ENCODE results near the gene ZNF641. TPM values are rescaled to one million over a fixed set of nuclear protein-coding genes. Genes with fewer than 3 reads are reported as not detected.

ZNF641 gene
- total RNA-seq, 1 experiment from 2014 or later: 12.1 TPM

GRCh38 chr12:48358937-48359513 is 8.3 kb upstream of the ZNF641 start (continued):
- TF ChIP-seq REST (IDR thresholded peaks at IDR 0.05; ENCODE audit: low read depth): no peak

- H3K9ac ChIP-seq (ENCODE audit: low read length): no peak overlapping the region
- no peak for ATAC-seq
- ChIA-PET RAD21 (ENCODE audit: low non-redundant PET in 1 of 2, low total read pairs in 2 of 2, uncharacterized antibody in 2 of 2, unreplicated experiment in 2 of 2) (no interaction called here), POLR2A (no interaction called here), CTCF (no interaction called here)
- no TSS peak for BruUV-seq (replicated peaks)
- no peaks in the 10 kb centered on the region for H3K27me3 ChIP-seq (ENCODE audit: insufficient read depth, low read length)
- no peak overlapping the region for H2AFZ ChIP-seq (ENCODE audit: low read depth, low read length, poor library complexity, severe bottlenecking)
- peaks cover 8 to 9% of the 10 kb centered on the region in 2 experiments for H3K4me1 ChIP-seq (ENCODE audit: control insufficient read depth in 1 of 2, insufficient read depth in 2 of 2, low read length in 2 of 2)
- no peaks in the 10 kb centered on the region for H3K36me3 ChIP-seq (ENCODE audit: control insufficient read depth in 1 of 2, insufficient read depth in 2 of 2, low read length in 2 of 2)
- H3K27ac ChIP-seq (ENCODE audit: low read depth, low read length): no peak overlapping the region
- no peak for DNase-seq (ENCODE audit: low read depth, low spot score)
- no peaks in the 10 kb centered on the region for H4K20me1 ChIP-seq (ENCODE audit: insufficient read depth)
- no peaks in the 10 kb centered on the region for H3K9me3 ChIP-seq (ENCODE audit: control insufficient read depth in 1 of 2, insufficient read depth in 1 of 2, low read depth in 1 of 2, low read length in 2 of 2)
- no peak overlapping the region for H3K4me3 ChIP-seq (replicated peaks in 1 of 2; ENCODE audit: low read depth in 1 of 2, low read length in 2 of 2)
- no peak overlapping the region for H3K4me2 ChIP-seq (ENCODE audit: low read length)
- no peaks in the 10 kb centered on the region for H3K9me2 ChIP-seq (ENCODE audit: insufficient read depth)
- no peaks in the 10 kb centered on the region for H3K79me2 ChIP-seq (ENCODE audit: insufficient read depth, low read length)
- intact Hi-C loops (cut with micrococcal nuclease): no loop called here
- TF ChIP-seq CBX3 (IDR thresholded peaks at IDR 0.05; ENCODE audit: low read depth): no peak
- TF ChIP-seq ZFX (IDR thresholded peaks at IDR 0.05): no peak
- TF ChIP-seq ZBTB33 (IDR thresholded peaks at IDR 0.05; ENCODE audit: extremely low read depth, insufficient replicate concordance, low read length): no peak
- TF ChIP-seq MAX (IDR thresholded peaks at IDR 0.05): no peak
- no peak for TF ChIP-seq EGR1 (IDR thresholded peaks at IDR 0.05; ENCODE audit: low read depth)
- no peak for TF ChIP-seq YY1 (IDR thresholded peaks at IDR 0.05; ENCODE audit: extremely low read depth, insufficient replicate concordance, low read depth, low read length)
- no peak for TF ChIP-seq CEBPB (IDR thresholded peaks at IDR 0.05; ENCODE audit: low read depth)
- TF ChIP-seq POLR2A (IDR thresholded peaks at IDR 0.05; ENCODE audit: borderline replicate concordance, extremely low read depth, insufficient read depth, insufficient read length): no peak
- no peak for TF ChIP-seq SIN3A (IDR thresholded peaks at IDR 0.05; ENCODE audit: low read depth)
- TF ChIP-seq EZH2phosphoT487 (IDR thresholded peaks at IDR 0.05; ENCODE audit: borderline replicate concordance): no peak
- no peak for TF ChIP-seq REST (IDR thresholded peaks at IDR 0.05; ENCODE audit: low read depth)
Observed at GRCh38 chr12:48356041-48356768, 5.5 kb upstream of the ZNF641 start.
